Fibroblast of mammary gland (primary cell): ENCODE data around the gene CXCL8.

Experiments used
- DNase-seq: peaks from one replicate; pipeline ENCODE4 v3.0.0-alpha.2; 2010; ENCODE audit warnings: low read depth
- H3K4me3 ChIP-seq: 2 replicates; pipeline ENCODE4 v1.5.1; 2011; ENCODE audit warnings: low read depth, mild to moderate bottlenecking, low read length, moderate library complexity; ENCODE audit not compliant: control insufficient read depth
- CTCF ChIP-seq: conservative IDR thresholded peaks from 2 replicates; pipeline ENCODE4 v1.5.1; 2011; ENCODE audit warnings: low read depth, low read length, inconsistent platforms; ENCODE audit not compliant: control insufficient read depth, insufficient read depth

Gene CXCL8

GRCh38 chr4:73706811-73707210 lies 33.6 kb upstream of the CXCL8 start:
- DNase-seq, result no peak
- H3K4me3 ChIP-seq, result no peak overlapping the region
- no peak for TF ChIP-seq CTCF

- H3K4me3 ChIP-seq, result no peak overlapping the region
- TF ChIP-seq CTCF, result no peak
- DNase-seq, result no peak
Observed at GRCh38 chr4:73707269-73707875, 33.0 kb upstream of the CXCL8 start.

GRCh38 chr4:73707918-73708577 lies 32.3 kb upstream of the CXCL8 start:
- peak; percentile 90 for DNase-seq
- no peak overlapping the region for H3K4me3 ChIP-seq
- TF ChIP-seq CTCF, result no peak

GRCh38 chr4:73709451-73710033 lies 30.8 kb upstream of the CXCL8 start:
- DNase-seq, result no peak
- H3K4me3 ChIP-seq, result no peak overlapping the region
- no peak for TF ChIP-seq CTCF

GRCh38 chr4:73710094-73710493 lies 30.3 kb upstream of the CXCL8 start:
- TF ChIP-seq CTCF, result no peak
- no peak overlapping the region for H3K4me3 ChIP-seq
- no peak for DNase-seq

GRCh38 chr4:73711989-73712388 lies 28.4 kb upstream of the CXCL8 start:
- DNase-seq, result no peak
- TF ChIP-seq CTCF, result no peak

More at GRCh38 chr4:73711989-73712388, 28.4 kb upstream of the CXCL8 start:
- no peak overlapping the region for H3K4me3 ChIP-seq
